HG03097 (cell line): ENCODE data around the gene SLC44A4.
"Not testable (repeated sequence)": the region's sequence is repeated elsewhere in the genome, so short reads cannot be mapped to it uniquely, and the experiment has no call there.

Source experiments
- ATAC-seq: cut with Tn5 transposase; IDR thresholded peaks from one replicate; pipeline ENCODE4 v1.9.1; 2021; ENCODE audit not compliant: unreplicated experiment, low FRiP score

The SLC44A4 gene

GRCh38 chr6:31878726-31879125 lies at the start of gene SLC44A4:
SLC44A4 (minus strand) TSS chr6:31878997; CDS start chr6:31878980, 17 bp downstream.
- no peak for ATAC-seq

DNA sequence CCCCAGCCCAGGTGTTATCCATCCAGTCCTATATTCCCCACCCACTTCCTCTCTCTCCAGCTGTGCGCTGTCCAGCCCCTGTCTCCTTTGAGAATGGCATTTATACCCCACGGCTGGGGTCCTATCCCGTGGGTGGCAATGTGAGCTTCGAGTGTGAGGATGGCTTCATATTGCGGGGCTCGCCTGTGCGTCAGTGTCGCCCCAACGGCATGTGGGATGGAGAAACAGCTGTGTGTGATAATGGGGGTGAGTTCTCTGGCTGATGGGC lies 49.8 kb upstream of the SLC44A4 start:
- ATAC-seq: no peak

- no peak for ATAC-seq
Measured at GRCh38 chr6:31927863-31928671, 49.3 kb upstream of the SLC44A4 start.

GRCh38 chr6:31927242-31927862 lies 48.6 kb upstream of the SLC44A4 start, which contains the start of gene C2:
C2 (plus strand) TSS chr6:31927717; CDS start chr6:31927753, 36 bp downstream.
- ATAC-seq: no peak

DNA sequence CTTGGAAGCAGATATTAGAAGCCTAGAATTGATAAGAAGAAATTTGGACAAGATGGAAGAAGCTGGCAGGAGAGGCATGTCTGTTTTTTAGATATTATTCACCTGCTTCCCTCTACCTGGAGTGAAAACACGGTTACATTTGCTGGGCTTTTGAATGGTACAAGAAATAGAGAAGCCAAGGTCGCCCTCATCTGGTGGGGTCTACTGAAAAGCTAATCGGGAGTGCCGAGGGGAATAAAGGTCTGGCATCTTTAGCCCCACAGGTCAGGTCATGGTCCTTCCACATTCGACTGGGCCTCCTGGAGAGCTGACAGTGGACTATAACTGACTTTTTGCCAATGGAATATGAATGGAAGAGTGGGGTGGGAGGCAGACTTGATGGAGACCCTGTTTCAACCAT lies 44.1 kb upstream of the SLC44A4 start:
- ATAC-seq: no peak

GRCh38 chr6:31920811-31921210 lies 42.0 kb upstream of the SLC44A4 start:
- ATAC-seq: no peak

DNA sequence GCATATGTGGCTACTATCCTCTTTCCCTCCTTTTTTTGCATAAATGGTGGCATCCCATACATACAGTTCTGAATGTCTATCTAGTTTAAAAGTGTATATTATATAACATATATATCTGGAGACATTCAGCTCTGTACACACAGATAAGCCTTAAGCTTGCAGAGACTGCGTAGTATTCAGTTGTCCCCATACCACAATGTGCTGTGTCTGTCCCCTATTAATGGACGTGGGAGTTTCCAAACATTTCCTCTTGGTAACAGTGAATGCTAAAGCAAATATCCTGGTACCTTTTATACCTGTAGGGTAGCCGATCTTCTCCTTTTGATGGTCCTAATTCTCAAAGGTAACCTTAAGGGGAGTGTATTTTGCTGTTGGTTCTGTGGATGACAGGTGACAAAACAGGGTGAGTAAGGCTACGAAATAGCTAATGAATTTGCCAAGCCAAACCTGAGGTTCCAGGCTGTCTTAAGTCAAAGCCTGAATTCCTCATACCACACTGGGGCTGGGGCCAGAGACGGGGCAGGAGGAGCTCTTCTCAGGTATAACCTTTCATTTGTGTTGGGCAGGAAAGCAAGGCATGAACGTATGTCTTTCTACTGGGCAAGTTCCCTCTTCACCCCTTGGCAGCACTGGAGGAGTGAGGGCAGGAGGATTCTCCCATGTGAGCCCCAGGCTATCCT lies 41.0 kb upstream of the SLC44A4 start:
- no peak for ATAC-seq

DNA sequence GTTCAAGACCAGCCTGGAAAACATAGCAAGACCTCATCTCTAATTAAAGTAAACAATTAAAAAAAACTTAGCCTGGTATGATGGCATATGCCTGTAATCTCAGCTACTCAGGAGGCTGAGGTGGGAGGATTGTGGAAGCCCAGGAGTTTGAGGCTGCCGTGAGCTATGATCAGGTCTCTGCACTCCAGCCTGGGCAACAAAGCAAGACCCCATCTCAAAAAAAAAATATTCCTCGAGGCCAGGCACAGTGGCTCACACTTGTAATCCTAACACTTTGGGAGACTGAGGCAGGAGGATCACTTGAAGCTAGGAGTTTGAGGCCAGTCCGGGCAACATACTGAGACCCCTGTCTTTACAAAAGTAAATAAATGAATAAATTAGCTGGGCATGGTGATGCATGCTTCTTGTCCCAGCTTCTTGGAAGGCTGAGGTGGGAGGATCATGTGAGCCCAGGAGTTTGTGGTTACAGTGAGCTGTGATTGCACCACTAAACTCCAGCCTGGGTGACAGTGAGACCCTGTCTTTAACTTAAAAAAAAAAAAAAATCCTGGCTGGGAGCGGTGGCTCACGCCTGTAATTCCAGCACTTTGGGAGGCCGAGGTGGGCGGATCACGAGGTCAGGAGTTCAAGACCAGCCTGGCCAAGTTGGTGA lies 39.4 kb upstream of the SLC44A4 start:
- ATAC-seq: no peak

GRCh38 chr6:31915756-31916155 lies 37.0 kb upstream of the SLC44A4 start:
- ATAC-seq: no peak

- ATAC-seq: no peak
Measured at GRCh38 chr6:31915351-31915750, 36.6 kb upstream of the SLC44A4 start.

DNA sequence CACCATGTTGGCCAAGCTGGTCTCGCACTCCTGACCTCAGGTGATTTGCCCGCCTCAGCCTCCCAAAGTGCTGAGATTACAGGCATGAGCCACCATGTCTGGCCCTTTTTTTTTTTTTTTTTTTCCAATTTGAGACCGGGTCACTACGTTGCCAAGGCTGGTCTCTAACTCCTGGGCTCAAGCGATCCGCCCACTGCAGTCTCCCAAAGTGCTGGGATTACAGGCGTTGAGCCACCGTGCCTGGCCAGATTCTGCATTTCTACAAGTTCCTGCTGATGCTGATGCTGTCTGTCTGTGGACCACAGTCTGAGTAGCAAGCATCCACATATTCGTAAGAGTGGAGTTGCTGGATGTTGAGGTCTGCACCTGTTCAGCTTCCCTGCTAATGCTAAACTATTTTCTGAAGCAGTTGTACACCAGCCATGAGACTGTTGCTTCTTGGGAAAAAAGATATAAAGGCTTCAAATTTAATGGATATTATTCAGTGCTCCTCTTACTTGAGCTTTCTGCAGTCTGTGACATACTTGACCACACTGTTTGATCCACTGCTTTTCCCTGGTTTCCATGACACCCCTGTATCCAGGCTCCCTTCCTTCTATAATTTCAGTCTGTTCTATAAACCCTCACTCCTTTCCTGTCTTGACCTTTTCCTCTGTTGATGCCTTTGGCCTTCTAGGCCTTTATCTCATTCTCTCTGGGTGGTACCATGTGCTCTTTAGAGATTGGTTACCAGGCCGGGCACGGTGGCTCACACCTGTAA lies 33.2 kb upstream of the SLC44A4 start:
- no peak for ATAC-seq

GRCh38 chr6:31909298-31909697 lies 30.5 kb upstream of the SLC44A4 start:
- ATAC-seq: not testable (repeated sequence)

DNA sequence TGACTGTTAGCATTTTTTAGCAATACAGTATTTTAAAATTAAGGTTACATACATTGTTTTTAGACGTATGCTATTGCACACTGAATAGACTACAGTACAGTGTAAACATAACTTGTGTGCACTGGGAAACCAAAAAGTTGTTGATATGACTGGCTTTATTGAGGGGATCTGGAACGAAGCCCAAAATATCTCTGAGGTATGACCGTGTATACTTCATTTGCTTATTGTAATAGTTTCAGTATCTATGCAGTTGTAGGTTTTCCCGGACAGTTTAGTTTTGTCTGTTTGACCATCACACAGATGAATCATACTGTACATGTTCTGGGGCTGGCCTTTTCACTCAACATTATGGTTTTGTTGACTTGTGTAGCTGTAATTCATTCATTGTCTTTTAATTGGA lies 30.0 kb upstream of the SLC44A4 start:
- ATAC-seq: no peak

GRCh38 chr6:31908255-31908654 lies 29.5 kb upstream of the SLC44A4 start:
- not testable (repeated sequence) for ATAC-seq

GRCh38 chr6:31907158-31907813 lies 28.5 kb upstream of the SLC44A4 start:
- ATAC-seq: no peak

GRCh38 chr6:31906727-31907126 lies 27.9 kb upstream of the SLC44A4 start:
- ATAC-seq: not testable (repeated sequence)

- ATAC-seq: no peak
Measured at GRCh38 chr6:31906122-31906521, 27.3 kb upstream of the SLC44A4 start.

GRCh38 chr6:31905041-31905440 lies 26.2 kb upstream of the SLC44A4 start:
- no peak for ATAC-seq

GRCh38 chr6:31903957-31904356 lies 25.2 kb upstream of the SLC44A4 start:
- no peak for ATAC-seq
